H7 (cell line): ENCODE results near the gene HEATR1. TPM values are rescaled to one million over a fixed set of nuclear protein-coding genes. Genes with fewer than 3 reads are reported as not detected.

Source experiments
- total RNA-seq: library from RNA; depleted of rRNA; stranded (reverse); fragments of >200 nt; shearing (Covaris generic); gene quantifications from 2 replicates; pipeline ENCODE4 v1.2.3, GENCODE V29; 2014; rRNA removed

The HEATR1 gene
- total RNA-seq, 1 experiment from 2014 or later = 71.0 TPM

Other genes with a start within 250 kb of the HEATR1 start
- gene EDARADD, start 210.2 kb downstream of the HEATR1 start, total RNA-seq = 1.3 and 2.1 TPM in 2 replicates
- 16.8 and 27.7 TPM in 2 replicates for gene LGALS8, start 80.5 kb downstream of the HEATR1 start, total RNA-seq
- 0.74 and 0.83 TPM in 2 replicates for gene ACTN2, start 82.0 kb upstream of the HEATR1 start, total RNA-seq
- 15.3 and 29.9 TPM in 2 replicates for gene MTR, start 190.8 kb upstream of the HEATR1 start, total RNA-seq